Activated CD8-positive, alpha-beta T cell treated with anti-CD3 and anti-CD28 coated beads for 36 hours (primary cell): ENCODE measurements around the gene EIF4E1B. TPM values are rescaled to one million over a fixed set of nuclear protein-coding genes. Genes with fewer than 3 reads are reported as not detected.
A peak's percentile ranks its signal among the peaks of the same experiment; 100 is the strongest.

ENCODE experiments used
- ATAC-seq: fragments of 200-7000 bp; cut with Tn5 transposase; one replicate; pipeline ENCODE4 v1.10.0; 2021; ENCODE audit warnings: mild to moderate bottlenecking, moderate library complexity
- CTCF ChIA-PET: fragments of 350-600 bp; sonication (Branson Sonifier 250); formaldehyde crosslinking; loops from one replicate; lab custom pipeline; 2021; ENCODE audit warnings: antibody characterized with exemption; lab: Charles Lee
- POLR2A ChIA-PET: fragments of 350-600 bp; sonication (Branson Sonifier 250); formaldehyde crosslinking; loops from one replicate; lab custom pipeline; 2021; ENCODE audit warnings: antibody characterized with exemption; lab: Charles Lee
- DNase-seq: peaks from one replicate; pipeline ENCODE4 v3.0.0-alpha.2; 2020
- H3K27ac Mint-ChIP-seq: one replicate; pipeline ENCODE4 v1.8.0; 2021; ENCODE audit warnings: mild to moderate bottlenecking, mixed read lengths
- H3K27me3 Mint-ChIP-seq: one replicate; pipeline ENCODE4 v1.8.0; 2021; ENCODE audit warnings: mixed read lengths
- H3K36me3 Mint-ChIP-seq: one replicate; pipeline ENCODE4 v1.8.0; 2021; ENCODE audit warnings: low read depth, mixed read lengths
- H3K4me1 Mint-ChIP-seq: one replicate; pipeline ENCODE4 v1.8.0; 2021; ENCODE audit warnings: low read depth, mixed read lengths
- H3K4me3 Mint-ChIP-seq: one replicate; pipeline ENCODE4 v1.8.0; 2021; ENCODE audit warnings: mild to moderate bottlenecking, moderate library complexity, mixed read lengths
- H3K9me3 Mint-ChIP-seq: one replicate; pipeline ENCODE4 v1.8.0; 2021; ENCODE audit warnings: mixed read lengths
- intact Hi-C: fragments of 100-400 bp; cut with micrococcal nuclease; formaldehyde crosslinking; loops from one replicate; pipeline ENCODE4 v1.10.0; 2022
- total RNA-seq, 2 experiments: library from RNA; stranded (reverse); gene quantifications; one replicate each; pipeline ENCODE4 v1.2.3, GENCODE V29; 2021
- TF ChIP-seq, protein P1 (sequence below): fragments of 200-600 bp; IDR thresholded peaks from one replicate; pipeline ENCODE4 v1.8.0; 2022; ENCODE audit warnings: antibody characterized with exemption, mild to moderate bottlenecking

EIF4E1B gene
- total RNA-seq, 2 experiments from 2014 or later = not detected

DNA sequence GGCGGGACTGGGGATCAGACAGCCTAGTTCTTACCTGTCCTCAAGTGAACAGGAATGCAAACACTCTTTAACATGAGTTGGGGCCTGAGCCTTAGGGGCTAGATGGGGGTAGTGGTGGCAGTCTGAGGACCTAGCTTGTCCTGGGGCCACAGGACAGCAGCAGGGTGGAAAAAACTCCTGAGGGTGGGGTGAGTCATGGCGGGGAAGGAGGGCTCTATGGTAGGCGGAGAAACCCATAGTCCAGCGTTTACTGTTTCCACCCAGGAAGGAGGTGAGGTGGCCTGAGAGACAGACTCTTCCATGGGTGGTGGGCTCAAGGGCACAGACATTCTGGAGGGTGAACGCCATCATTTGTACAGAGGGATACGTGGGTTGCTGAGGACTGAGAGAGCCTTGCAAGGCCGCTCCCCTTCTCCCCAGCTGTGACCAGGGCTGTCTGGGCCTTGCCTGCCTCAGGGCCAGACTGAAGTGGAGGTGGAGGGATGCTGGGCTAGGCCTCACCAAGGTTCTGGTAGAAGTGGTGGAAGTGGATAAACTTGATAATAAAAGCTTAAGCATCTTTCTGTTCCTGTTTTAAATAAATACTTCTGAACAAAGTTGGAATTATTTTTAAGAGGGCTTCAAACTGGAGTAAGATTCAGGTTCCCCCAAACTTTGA lies 15.7 kb downstream of the EIF4E1B start:
- CTCF ChIA-PET = interaction anchor here (0.9 to 7.8 kb wide), 6 partner anchors 13 to 116 kb away, joined by 3 to 54 read pairs (median 4); partner anchors contain the start of genes EIF4E1B and SNCB
- POLR2A ChIA-PET = interaction anchor here (0.7 to 2.2 kb wide), 8 partner anchors 10 to 198 kb away, joined by 3 to 10 read pairs (median 4); partner anchors contain the start of genes EIF4E1B, FAF2 and SNCB
- DNase-seq = no peak
- no peaks in the 10 kb centered on the region for H3K9me3 Mint-ChIP-seq
- H3K36me3 Mint-ChIP-seq = peaks cover 2% of the 10 kb centered on the region
- no peaks in the 10 kb centered on the region for H3K27me3 Mint-ChIP-seq
- ATAC-seq = no peak
- intact Hi-C loops = no loop called here
- H3K4me1 Mint-ChIP-seq = peaks cover 40% of the 10 kb centered on the region
- peak overlapping the region; percentile 83 for H3K4me3 Mint-ChIP-seq
- H3K27ac Mint-ChIP-seq = peak overlapping the region; percentile 88
- TF ChIP-seq, protein P1, sequence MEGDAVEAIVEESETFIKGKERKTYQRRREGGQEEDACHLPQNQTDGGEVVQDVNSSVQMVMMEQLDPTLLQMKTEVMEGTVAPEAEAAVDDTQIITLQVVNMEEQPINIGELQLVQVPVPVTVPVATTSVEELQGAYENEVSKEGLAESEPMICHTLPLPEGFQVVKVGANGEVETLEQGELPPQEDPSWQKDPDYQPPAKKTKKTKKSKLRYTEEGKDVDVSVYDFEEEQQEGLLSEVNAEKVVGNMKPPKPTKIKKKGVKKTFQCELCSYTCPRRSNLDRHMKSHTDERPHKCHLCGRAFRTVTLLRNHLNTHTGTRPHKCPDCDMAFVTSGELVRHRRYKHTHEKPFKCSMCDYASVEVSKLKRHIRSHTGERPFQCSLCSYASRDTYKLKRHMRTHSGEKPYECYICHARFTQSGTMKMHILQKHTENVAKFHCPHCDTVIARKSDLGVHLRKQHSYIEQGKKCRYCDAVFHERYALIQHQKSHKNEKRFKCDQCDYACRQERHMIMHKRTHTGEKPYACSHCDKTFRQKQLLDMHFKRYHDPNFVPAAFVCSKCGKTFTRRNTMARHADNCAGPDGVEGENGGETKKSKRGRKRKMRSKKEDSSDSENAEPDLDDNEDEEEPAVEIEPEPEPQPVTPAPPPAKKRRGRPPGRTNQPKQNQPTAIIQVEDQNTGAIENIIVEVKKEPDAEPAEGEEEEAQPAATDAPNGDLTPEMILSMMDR = no peak

DNA sequence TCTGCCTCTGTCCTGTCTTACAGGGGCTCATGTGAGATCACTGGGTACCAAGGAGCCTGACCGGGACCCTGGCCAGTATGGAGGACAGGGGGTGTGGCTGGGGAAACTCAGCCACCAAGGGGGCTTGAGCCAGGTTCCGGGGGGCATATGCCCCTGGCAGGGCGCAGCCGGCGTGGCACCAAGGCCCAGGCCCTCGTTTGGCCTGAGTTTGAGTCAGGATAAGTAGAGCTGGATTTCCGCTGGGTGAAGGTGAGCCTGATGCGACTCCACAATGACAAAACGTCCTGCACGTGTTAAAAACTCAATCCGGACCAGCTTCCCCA lies 16.2 kb downstream of the EIF4E1B start:
- POLR2A ChIA-PET = interaction anchor here (0.7 to 2.2 kb wide), 9 partner anchors 9 to 199 kb away, joined by 3 to 10 read pairs (median 4); partner anchors contain the start of genes EIF4E1B, FAF2 and SNCB
- Mint-ChIP-seq H3K27ac (peak overlapping the region; percentile 88), H3K4me3 (peak overlapping the region; percentile 83), H3K36me3 (peaks cover 2% of the 10 kb centered on the region), H3K4me1 (peaks cover 45% of the 10 kb centered on the region), H3K27me3 (no peaks in the 10 kb centered on the region), H3K9me3 (no peaks in the 10 kb centered on the region)
- no peak for DNase-seq
- intact Hi-C loops = no loop called here
- TF ChIP-seq, protein P1 = no peak
- CTCF ChIA-PET = interaction anchor here (0.9 to 7.8 kb wide), 7 partner anchors 12 to 117 kb away, joined by 3 to 54 read pairs (median 4); partner anchors contain the start of genes EIF4E1B and SNCB
- ATAC-seq = peak; percentile 6

DNA sequence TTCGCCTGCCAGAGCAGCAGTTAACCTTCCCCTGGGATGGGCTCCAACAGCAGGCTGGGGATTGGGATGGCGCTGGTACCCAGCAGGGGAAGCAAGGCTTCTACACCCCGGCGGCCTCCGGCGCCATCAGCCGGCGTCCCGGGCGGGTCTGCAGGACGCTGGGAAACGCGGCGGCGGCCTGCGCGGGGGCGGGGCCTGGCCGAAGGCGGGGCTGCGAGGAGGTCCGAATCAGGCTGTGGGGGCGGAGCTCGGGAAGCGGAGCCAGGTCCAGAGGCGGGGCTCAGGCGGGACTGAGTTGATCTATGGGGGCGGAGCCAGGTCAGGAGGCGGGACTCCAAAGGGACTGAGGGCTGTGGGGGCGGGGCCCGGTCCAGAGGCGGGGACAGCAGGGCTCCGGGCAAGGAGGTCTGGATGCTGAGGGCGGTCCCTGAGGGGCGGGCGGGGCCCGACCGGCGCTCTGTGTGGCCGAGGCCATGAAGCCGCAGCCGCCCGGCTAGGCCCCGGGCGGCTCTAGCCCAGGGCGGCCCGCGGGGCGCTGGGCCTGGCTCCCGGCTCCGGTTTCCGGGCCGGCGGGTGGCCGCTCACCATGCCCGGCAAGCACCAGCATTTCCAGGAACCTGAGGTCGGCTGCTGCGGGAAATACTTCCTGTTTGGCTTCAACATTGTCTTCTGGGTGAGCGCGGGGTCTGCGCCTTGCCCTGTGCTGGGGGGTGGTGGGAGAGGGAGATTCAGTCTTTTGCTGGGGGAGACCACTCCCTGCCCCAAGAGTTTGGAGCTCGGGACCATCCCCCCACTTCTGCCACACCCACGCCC lies 16.8 kb downstream of the EIF4E1B start, which contains the start of gene TSPAN17:
TSS of gene TSPAN17 (plus strand) at position 455 of the 813 bp plus-strand sequence. CDS start at position 587, 132 bp downstream.
- intact Hi-C loops = no loop called here
- H3K4me1 Mint-ChIP-seq = peaks cover 50% of the 10 kb centered on the region
- peak within 1 kb of the TSS; percentile 83 for H3K4me3 Mint-ChIP-seq

DNA sequence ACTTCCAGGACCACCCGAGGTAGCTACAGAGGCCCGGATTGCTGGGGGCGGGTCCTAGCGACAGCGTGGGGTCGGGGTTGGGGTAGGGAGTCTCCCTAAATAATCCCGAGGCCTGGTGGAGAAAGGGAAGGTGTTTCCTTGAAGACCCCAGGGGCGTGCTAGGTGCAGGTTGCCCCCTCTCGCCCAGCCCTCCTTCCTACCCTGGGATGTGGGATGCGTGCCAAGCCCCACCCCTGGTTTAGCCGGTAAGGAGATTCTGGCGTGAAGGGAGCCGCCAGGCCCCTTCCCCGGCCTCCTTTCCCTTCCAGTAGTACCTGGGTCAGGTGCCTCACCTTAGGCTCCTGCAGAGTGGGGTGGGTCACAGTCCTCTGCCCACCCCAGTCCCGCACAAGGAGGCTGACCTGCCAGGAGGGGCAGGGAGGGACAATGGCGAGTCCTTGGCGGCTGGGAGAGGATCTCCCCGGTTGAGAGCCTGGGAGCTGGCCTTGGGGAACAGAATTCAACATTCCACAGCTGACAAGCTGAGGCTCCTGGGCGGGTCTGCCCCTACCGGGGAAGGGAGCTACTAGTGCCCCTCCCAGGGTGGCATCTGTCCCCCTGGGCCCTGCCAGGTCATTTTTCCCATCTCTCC lies 17.5 kb downstream of the EIF4E1B start:
- H3K9me3 Mint-ChIP-seq = no peaks in the 10 kb centered on the region
- intact Hi-C loops = no loop called here
- ChIA-PET POLR2A (interaction anchor here (0.7 to 2.2 kb wide), 4 partner anchors 10 to 47 kb away, joined by 3 to 10 read pairs (median 6); no protein-coding TSS in a partner anchor), CTCF (interaction anchor here (1.4 to 7.8 kb wide), 2 partner anchors 11 to 231 kb away, joined by 3 to 54 read pairs; no protein-coding TSS in a partner anchor)
- H3K4me1 Mint-ChIP-seq = peaks cover 56% of the 10 kb centered on the region
- DNase-seq (no peak), ATAC-seq (no peak)
- H3K4me3 Mint-ChIP-seq = peak overlapping the region; percentile 83
- H3K27me3 Mint-ChIP-seq = no peaks in the 10 kb centered on the region
- H3K36me3 Mint-ChIP-seq = peaks cover 2% of the 10 kb centered on the region
- TF ChIP-seq, protein P1 = no peak
- peak overlapping the region; percentile 80 for H3K27ac Mint-ChIP-seq

More for the DNA sequence above, 16.8 kb downstream of the EIF4E1B start, which contains the start of gene TSPAN17:
- peaks cover 2% of the 10 kb centered on the region for H3K36me3 Mint-ChIP-seq
- DNase-seq (peak; percentile 100), ATAC-seq (peak; percentile 96)
- no peaks in the 10 kb centered on the region for H3K27me3 Mint-ChIP-seq
- H3K27ac Mint-ChIP-seq = peak within 1 kb of the TSS; percentile 88
- no peaks in the 10 kb centered on the region for H3K9me3 Mint-ChIP-seq
- TF ChIP-seq, protein P1 = no peak
- ChIA-PET CTCF (interaction anchor here (0.9 to 7.8 kb wide), 7 partner anchors 12 to 231 kb away, joined by 3 to 54 read pairs (median 4); partner anchors contain the start of genes EIF4E1B and SNCB), POLR2A (interaction anchor here (0.6 to 2.2 kb wide), 11 partner anchors 8 to 199 kb away, joined by 3 to 10 read pairs (median 4); partner anchors contain the start of genes EIF4E1B, FAF2 and SNCB)
